Neural progenitor cell (in vitro differentiated cells): ENCODE measurements around the gene SUSD6.

Experiments used
- EZH2 ChIP-seq: fragments of 200-600 bp; sonication (generic); IDR thresholded peaks from 2 replicates; pipeline ENCODE4 v1.6.1; 2017; ENCODE audit warnings: antibody characterized with exemption, mild to moderate bottlenecking, moderate library complexity
- EZH2phosphoT487 ChIP-seq: fragments of 200-600 bp; sonication (generic); IDR thresholded peaks from 2 replicates; pipeline ENCODE4 v1.6.1; 2017; ENCODE audit warnings: antibody characterized with exemption
- TF ChIP-seq, protein P1 (sequence below): fragments of 200-600 bp; sonication (generic); IDR thresholded peaks from 2 replicates; pipeline ENCODE4 v1.5.1; 2017; ENCODE audit warnings: antibody characterized with exemption, mild to moderate bottlenecking

DNA sequence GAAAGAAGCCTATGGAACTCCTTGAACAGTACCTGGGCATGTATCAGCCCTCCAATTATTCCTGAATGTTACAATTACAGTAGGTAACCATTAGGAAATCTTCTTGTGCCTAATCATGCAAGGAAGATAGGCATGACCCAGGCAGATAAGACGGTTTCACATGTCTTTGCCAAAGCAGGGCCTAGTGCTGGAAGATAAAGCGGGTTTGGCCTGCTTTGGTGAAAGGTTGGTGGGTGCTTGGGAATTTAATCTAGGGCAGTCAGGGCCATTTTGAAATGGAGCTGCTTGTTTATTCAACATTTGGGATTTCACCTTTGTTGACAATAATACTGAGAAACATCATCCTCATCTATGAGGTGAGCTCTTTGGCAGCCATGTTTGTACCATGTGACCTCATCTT, 143.1 kb downstream of the SUSD6 start:
- TF ChIP-seq, protein P1, sequence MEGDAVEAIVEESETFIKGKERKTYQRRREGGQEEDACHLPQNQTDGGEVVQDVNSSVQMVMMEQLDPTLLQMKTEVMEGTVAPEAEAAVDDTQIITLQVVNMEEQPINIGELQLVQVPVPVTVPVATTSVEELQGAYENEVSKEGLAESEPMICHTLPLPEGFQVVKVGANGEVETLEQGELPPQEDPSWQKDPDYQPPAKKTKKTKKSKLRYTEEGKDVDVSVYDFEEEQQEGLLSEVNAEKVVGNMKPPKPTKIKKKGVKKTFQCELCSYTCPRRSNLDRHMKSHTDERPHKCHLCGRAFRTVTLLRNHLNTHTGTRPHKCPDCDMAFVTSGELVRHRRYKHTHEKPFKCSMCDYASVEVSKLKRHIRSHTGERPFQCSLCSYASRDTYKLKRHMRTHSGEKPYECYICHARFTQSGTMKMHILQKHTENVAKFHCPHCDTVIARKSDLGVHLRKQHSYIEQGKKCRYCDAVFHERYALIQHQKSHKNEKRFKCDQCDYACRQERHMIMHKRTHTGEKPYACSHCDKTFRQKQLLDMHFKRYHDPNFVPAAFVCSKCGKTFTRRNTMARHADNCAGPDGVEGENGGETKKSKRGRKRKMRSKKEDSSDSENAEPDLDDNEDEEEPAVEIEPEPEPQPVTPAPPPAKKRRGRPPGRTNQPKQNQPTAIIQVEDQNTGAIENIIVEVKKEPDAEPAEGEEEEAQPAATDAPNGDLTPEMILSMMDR, result no peak
- TF ChIP-seq EZH2phosphoT487 (no peak), EZH2 (no peak)
